ENCODE data around the gene GJD2.

The GJD2 gene

DNA sequence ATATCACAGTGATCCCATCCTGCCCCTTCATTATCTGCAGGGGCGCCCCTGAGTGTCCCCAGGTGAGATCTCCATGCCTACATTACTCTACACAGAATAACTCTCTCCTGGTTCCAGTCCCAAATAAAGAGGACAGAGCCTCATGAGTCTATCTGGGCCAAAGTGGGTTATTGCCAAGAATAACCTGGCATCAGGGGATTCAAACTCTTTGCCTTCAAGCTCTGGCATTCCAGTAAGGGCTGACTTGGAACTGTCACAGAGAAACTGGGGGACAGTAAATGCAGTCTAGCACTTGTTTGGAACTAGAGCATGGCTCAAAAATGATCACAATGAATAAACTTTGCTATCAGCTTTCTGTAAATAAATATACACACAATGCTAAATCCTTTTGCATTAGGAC, 30.3 kb downstream of the GJD2 start:
- DNase-seq (ENCODE audit: low read depth in 2 of 2) = no peak

GRCh38 chr15:34722439-34722836, 32.4 kb downstream of the GJD2 start:
- no peak for DNase-seq (ENCODE audit: low read depth in 2 of 2)

GRCh38 chr15:34721802-34722438, 32.9 kb downstream of the GJD2 start:
- DNase-seq (ENCODE audit: low read depth in 2 of 2) = no peak

DNA sequence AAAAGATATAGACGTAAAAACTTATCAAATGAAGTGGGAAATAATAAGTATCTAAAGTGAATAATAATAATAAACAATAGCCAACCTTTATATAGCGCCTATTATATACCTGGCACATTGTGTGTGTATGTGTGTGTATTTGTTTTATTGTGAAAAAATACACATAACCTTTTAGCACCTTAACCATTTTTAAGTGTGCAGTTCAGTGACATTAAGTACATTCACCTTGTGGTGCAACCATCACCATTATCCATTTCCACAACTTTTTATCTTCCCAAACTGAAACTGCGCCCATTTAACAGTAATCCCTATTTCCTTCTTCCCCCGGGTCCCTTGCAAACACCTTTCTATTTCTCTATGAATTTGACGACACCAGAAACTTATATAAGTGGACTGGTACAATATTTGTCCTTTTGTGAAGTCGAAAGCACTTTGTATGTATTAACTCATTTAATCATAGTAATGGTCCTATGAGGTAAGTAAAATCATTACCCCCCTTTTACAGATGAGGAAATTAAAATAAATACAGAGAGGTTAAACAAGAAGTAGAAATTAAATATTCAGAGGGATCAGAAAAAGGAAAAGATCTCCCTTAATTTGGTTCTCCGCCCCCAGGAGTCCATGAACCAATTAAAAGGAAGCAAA, 33.5 kb downstream of the GJD2 start:
- no peak for DNase-seq (ENCODE audit: low read depth in 2 of 2)

DNA sequence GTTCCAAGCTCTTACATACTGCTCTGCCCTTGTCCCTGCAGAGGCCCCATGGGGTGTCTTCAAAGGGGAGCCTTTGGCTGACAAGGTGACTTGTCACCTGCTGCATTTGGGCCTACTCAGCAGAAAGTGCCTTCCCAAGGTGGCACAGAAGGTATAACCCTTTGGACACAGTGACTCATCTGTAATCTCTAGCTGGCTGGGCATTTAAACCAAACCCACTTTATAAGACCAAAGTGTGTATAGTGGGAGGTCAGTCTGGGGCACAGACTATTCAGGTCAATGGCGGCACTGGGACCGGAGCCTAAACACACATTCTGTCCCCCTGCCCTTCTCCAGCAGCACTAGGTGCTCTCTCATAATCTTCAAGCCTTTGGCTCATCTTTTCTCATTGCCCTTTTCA, 35.1 kb downstream of the GJD2 start:
- DNase-seq (ENCODE audit: low read depth in 2 of 2) = no peak

DNA sequence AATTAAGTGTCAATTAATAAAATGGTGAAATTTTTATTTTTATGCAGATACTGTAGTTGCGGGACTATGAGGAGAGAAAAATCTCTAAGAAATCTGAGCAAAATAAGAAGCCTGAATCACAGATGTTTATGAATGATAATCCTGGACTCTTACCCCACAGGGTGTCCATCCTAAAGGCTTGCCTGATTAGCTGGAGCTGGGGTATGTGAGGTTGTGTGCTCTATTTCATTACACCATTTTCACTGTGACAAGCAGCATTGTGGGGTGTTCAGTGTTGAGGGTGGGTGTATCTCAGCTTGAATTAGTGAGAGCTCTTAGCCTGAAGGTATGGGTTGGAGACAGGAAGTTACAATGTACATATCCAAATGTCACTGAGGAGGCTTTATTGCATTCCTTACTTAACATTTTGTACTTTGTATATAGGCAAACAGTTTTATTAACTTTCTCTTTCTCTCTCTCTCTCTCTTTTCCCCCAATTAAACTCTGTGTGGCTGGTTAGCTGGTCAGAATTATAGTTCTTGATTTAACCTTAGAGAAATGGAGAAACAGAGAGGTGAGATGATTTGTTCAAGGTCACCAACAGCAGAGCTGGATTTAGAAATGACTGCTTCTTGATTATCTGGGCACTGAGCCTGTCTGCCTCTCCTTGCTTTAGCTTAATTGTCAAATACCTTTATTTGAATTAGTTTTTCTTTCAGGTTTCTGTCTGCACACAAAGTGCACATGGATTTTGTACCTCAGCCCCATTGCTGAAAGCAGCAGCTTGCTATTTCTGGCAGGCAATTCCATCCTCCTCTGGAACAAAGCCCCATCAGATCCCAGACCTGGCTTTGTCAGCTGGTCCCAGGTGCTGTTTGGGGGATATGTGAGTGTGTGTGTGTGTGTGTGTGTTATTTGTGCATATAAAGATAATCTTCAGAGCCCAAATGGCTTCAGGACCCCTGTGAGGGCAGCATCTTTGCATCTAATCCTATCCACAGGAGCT, 35.8 kb downstream of the GJD2 start:
- no peak for DNase-seq (ENCODE audit: low read depth in 2 of 2)

- no peak for DNase-seq (ENCODE audit: low read depth in 2 of 2)
Observed at GRCh38 chr15:34717729-34718128, 37.1 kb downstream of the GJD2 start.

- DNase-seq (ENCODE audit: low read depth in 2 of 2) = no peak
Observed at GRCh38 chr15:34716111-34716510, 38.7 kb downstream of the GJD2 start.

- no peak for DNase-seq (ENCODE audit: low read depth in 2 of 2)
Observed at GRCh38 chr15:34714476-34715121, 40.2 kb downstream of the GJD2 start.

DNA sequence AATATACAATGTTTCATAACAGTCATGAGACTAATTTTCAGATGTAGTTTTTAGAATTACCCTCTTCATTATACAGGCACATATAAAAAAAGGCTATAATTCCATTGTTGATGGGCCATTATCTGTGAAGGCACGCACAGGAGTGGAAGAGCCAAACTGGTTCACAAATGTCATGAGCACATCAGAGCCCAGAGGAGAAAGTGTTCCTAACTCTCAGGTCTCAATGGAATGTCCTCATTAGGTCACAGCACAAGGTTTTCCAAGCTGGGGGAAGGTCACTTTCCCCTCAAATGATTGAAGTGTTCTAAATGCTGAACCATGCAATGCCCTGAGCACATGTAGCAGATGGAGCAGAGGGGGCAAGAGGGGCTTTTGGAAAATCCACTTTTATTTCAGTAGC, 41.2 kb downstream of the GJD2 start:
- DNase-seq (ENCODE audit: low read depth in 2 of 2) = no peak

GRCh38 chr15:34709866-34710265, 44.9 kb downstream of the GJD2 start:
- DNase-seq (ENCODE audit: low read depth in 2 of 2) = no peak

GRCh38 chr15:34708422-34708821, 46.4 kb downstream of the GJD2 start:
- no peak for DNase-seq (ENCODE audit: low read depth in 2 of 2)

GRCh38 chr15:34701536-34701935, 53.3 kb downstream of the GJD2 start:
- no peak for DNase-seq (ENCODE audit: low read depth in 2 of 2)

Measured in stimulated activated CD4-positive, alpha-beta T cell treated with anti-CD3 and anti-CD28 coated beads, Interleukin-4, amount 100 ng/mL, for 48 hours (primary cell).